BJ (cell line): Measurements from ENCODE around the gene RASGRF2. TPM values are rescaled to one million over a fixed set of nuclear protein-coding genes. Genes with fewer than 3 reads are reported as not detected.

Experiments
- CTCF ChIA-PET: fragments of 350-600 bp; formaldehyde crosslinking; extraction: SDS; loops from one replicate; lab custom pipeline; 2021; ENCODE audit warnings: antibody characterized with exemption, inconsistent platforms; lab: Yijun Ruan, JAX
- POLR2A ChIA-PET: fragments of 300-600 bp; sonication (Branson Sonifier 250); formaldehyde crosslinking; extraction: SDS; loops from one replicate; lab custom pipeline; 2021; ENCODE audit warnings: antibody characterized with exemption; lab: Charles Lee
- DNase-seq: peaks from one replicate; pipeline ENCODE4 v3.0.0-alpha.2; 2011; ENCODE audit warnings: low read depth
- H3K27me3 ChIP-seq: 2 replicates; pipeline ENCODE4 v1.6.0; 2011; ENCODE audit warnings: low read length; ENCODE audit not compliant: control insufficient read depth, insufficient read depth
- H3K36me3 ChIP-seq: 2 replicates; pipeline ENCODE4 v1.5.1; 2011; ENCODE audit warnings: low read length; ENCODE audit not compliant: control insufficient read depth, insufficient read depth
- H3K4me3 ChIP-seq: 2 replicates; pipeline ENCODE4 v1.5.1; 2011; ENCODE audit warnings: low read depth, mild to moderate bottlenecking, control low read depth, low read length
- polyA plus RNA-seq: library from polyadenylated mRNA; depleted of rRNA; stranded (reverse); fragments of >200 nt; gene quantifications from 2 replicates; pipeline ENCODE4 v1.2.3, GENCODE V29; 2011
- TF ChIP-seq, protein P1 (sequence below): IDR thresholded peaks from 2 replicates; pipeline ENCODE4 v1.5.1; 2011; ENCODE audit warnings: low read depth, mild to moderate bottlenecking, control low read depth, inconsistent platforms, low read length, moderate library complexity; ENCODE audit not compliant: insufficient read depth

The RASGRF2 gene
- polyA plus RNA-seq, 1 experiment: 0.85 TPM

DNA sequence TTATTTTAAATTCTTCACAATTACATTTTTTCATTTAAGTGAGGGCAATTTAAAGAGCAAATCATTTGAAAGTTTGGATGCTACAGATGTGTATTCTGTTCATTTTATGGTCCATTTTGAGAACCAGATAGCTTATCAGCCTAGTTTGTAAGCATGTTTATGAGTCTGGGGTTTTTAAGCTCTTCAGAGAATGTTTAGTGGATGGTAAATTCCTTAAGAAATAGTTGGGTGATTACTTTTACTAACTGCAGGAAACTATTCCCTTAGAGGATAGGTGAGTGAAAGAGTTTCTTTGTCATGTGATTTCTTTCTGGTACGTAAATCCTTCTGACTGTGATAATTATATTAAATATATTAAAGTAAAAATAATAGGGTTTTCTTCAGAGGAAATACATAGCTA is 17.6 kb downstream of the RASGRF2 start:
- POLR2A ChIA-PET: no interaction called here
- CTCF ChIA-PET: interaction anchor here (0.7 to 2.0 kb wide), 2 partner anchors 10 to 216 kb away, joined by 3 to 5 read pairs; no protein-coding TSS in a partner anchor
- no peak overlapping the region for H3K4me3 ChIP-seq
- no peak for DNase-seq
- no peaks in the 10 kb centered on the region for H3K36me3 ChIP-seq
- no peaks in the 10 kb centered on the region for H3K27me3 ChIP-seq
- TF ChIP-seq, protein P1, sequence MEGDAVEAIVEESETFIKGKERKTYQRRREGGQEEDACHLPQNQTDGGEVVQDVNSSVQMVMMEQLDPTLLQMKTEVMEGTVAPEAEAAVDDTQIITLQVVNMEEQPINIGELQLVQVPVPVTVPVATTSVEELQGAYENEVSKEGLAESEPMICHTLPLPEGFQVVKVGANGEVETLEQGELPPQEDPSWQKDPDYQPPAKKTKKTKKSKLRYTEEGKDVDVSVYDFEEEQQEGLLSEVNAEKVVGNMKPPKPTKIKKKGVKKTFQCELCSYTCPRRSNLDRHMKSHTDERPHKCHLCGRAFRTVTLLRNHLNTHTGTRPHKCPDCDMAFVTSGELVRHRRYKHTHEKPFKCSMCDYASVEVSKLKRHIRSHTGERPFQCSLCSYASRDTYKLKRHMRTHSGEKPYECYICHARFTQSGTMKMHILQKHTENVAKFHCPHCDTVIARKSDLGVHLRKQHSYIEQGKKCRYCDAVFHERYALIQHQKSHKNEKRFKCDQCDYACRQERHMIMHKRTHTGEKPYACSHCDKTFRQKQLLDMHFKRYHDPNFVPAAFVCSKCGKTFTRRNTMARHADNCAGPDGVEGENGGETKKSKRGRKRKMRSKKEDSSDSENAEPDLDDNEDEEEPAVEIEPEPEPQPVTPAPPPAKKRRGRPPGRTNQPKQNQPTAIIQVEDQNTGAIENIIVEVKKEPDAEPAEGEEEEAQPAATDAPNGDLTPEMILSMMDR: no peak

GRCh38 chr5:80978772-80979317 is 18.7 kb downstream of the RASGRF2 start:
- Histone ChIP-seq H3K36me3 (no peaks in the 10 kb centered on the region), H3K4me3 (no peak overlapping the region), H3K27me3 (no peaks in the 10 kb centered on the region)
- DNase-seq: no peak
- ChIA-PET POLR2A (no interaction called here), CTCF (interaction anchor here (2.0 kb wide), 1 partner anchor 11 kb away, joined by 5 read pairs; no protein-coding TSS in a partner anchor)
- TF ChIP-seq, protein P1: no peak

DNA sequence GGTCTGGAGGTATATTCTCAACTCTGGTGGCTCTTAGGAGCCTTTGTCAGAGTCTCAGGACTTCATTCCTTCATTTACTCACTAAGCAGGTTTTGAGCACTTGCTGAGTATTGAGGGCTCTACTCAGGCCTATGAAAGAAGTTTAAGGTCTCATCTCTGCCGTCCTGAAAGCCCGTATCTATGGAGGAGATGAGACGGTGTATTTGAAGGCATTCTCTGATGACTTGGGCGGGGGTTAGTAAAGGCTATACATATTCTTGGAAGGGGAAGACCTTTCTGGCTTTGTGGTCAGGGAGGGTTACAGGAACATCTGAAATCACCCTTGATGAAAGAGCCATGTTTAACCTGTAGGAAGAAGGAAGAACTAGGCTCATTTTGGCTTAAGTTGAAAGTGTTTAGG is 21.9 kb downstream of the RASGRF2 start:
- Histone ChIP-seq H3K27me3 (no peaks in the 10 kb centered on the region), H3K36me3 (no peaks in the 10 kb centered on the region), H3K4me3 (no peak overlapping the region)
- TF ChIP-seq, protein P1: no peak
- ChIA-PET POLR2A (no interaction called here), CTCF (no interaction called here)
- DNase-seq: no peak

- no peak overlapping the region for H3K4me3 ChIP-seq
- no peaks in the 10 kb centered on the region for H3K36me3 ChIP-seq
- TF ChIP-seq, protein P1: no peak
- CTCF ChIA-PET: no interaction called here
- POLR2A ChIA-PET: no interaction called here
- no peak for DNase-seq
- no peaks in the 10 kb centered on the region for H3K27me3 ChIP-seq
Observed at GRCh38 chr5:80985600-80986228, 25.6 kb downstream of the RASGRF2 start.

DNA sequence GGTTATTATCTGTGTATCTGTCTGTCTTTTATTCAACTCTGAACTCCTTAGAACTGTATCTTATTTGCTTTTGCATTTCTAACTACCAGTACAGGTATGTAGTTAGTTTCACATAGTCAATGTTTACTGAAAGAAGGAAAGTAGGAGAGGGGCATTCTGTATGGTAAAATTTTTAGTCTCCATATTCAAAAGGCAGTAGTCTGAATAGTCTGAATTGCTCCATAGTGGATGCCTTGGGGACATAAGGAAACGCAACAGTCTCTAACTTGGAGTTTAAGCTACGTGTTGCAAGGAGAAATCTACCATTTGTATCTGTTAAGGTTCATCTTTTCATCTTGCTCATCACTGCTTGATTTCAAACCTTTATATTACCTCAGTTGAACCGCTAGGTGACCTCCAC is 26.2 kb downstream of the RASGRF2 start:
- CTCF ChIA-PET: no interaction called here

More for the DNA sequence above, 26.2 kb downstream of the RASGRF2 start:
- H3K36me3 ChIP-seq: no peaks in the 10 kb centered on the region
- no peak for DNase-seq
- H3K27me3 ChIP-seq: no peaks in the 10 kb centered on the region
- H3K4me3 ChIP-seq: no peak overlapping the region
- TF ChIP-seq, protein P1: no peak
- POLR2A ChIA-PET: no interaction called here
